Sigmoid colon (tissue), 4 donors: ENCODE data around the gene NAA38.

Experiments
- EP300 ChIP-seq, 4 donors: sonication (generic); formaldehyde crosslinking; IDR thresholded peaks; one replicate each; pipeline ENCODE4 v1.6.1; 2017; ENCODE audit warnings: antibody characterized with exemption in 4 of 4
- POLR2A ChIP-seq, 2 donors: fragments of 450-650 bp; IDR thresholded peaks; one replicate each; pipeline ENCODE4 v1.6.1; 2016; ENCODE audit warnings: antibody characterized with exemption in 2 of 2, mild to moderate bottlenecking in 2 of 2, moderate library complexity in 2 of 2
- POLR2AphosphoS5 ChIP-seq, 4 donors: sonication (generic); formaldehyde crosslinking; IDR thresholded peaks; one replicate each; pipeline ENCODE4 v1.6.1; 2017; ENCODE audit warnings: antibody characterized with exemption in 4 of 4
- TF ChIP-seq, protein P1 (sequence below), 4 experiments: fragments of 450-650 bp in 3 of 4; fragments of 200-600 bp in 1 of 4; IDR thresholded peaks; one replicate each; pipeline ENCODE4 v1.5.1; 2016 to 2019; ENCODE audit warnings: antibody characterized with exemption in 4 of 4, mild to moderate bottlenecking in 3 of 4, moderate library complexity in 2 of 4

GRCh38 chr17:7846063-7846735 is 11.2 kb downstream of the NAA38 start:
- TF ChIP-seq, protein P1, sequence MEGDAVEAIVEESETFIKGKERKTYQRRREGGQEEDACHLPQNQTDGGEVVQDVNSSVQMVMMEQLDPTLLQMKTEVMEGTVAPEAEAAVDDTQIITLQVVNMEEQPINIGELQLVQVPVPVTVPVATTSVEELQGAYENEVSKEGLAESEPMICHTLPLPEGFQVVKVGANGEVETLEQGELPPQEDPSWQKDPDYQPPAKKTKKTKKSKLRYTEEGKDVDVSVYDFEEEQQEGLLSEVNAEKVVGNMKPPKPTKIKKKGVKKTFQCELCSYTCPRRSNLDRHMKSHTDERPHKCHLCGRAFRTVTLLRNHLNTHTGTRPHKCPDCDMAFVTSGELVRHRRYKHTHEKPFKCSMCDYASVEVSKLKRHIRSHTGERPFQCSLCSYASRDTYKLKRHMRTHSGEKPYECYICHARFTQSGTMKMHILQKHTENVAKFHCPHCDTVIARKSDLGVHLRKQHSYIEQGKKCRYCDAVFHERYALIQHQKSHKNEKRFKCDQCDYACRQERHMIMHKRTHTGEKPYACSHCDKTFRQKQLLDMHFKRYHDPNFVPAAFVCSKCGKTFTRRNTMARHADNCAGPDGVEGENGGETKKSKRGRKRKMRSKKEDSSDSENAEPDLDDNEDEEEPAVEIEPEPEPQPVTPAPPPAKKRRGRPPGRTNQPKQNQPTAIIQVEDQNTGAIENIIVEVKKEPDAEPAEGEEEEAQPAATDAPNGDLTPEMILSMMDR (IDR thresholded peaks at IDR 0.05): no peak
- TF ChIP-seq POLR2A (IDR thresholded peaks at IDR 0.05): no peak
- TF ChIP-seq POLR2AphosphoS5 (IDR thresholded peaks at IDR 0.05): no peak
- TF ChIP-seq EP300 (IDR thresholded peaks at IDR 0.05): no peak
